Measurements from ENCODE around the gene SNED1.

Gene SNED1

GRCh38 chr2:240960309-240960970 is 38.0 kb upstream of the SNED1 start:
- DNase-seq, result no peak

- no peak for DNase-seq
Measured at GRCh38 chr2:240960971-240961876, 37.2 kb upstream of the SNED1 start.

- no peak for DNase-seq
Measured at GRCh38 chr2:240961910-240962299, 36.5 kb upstream of the SNED1 start.

- DNase-seq, result no peak
Measured at GRCh38 chr2:240962300-240963064, 35.9 kb upstream of the SNED1 start.

GRCh38 chr2:240963065-240963867 is 35.2 kb upstream of the SNED1 start:
- DNase-seq, result no peak

GRCh38 chr2:240963868-240964703 is 34.3 kb upstream of the SNED1 start:
- no peak for DNase-seq

GRCh38 chr2:240964704-240965295 is 33.6 kb upstream of the SNED1 start:
- DNase-seq, result no peak

- DNase-seq, result no peak
Measured at GRCh38 chr2:240965296-240965904, 33.0 kb upstream of the SNED1 start.

- DNase-seq, result no peak
Measured at GRCh38 chr2:240965905-240966456, 32.4 kb upstream of the SNED1 start.

- DNase-seq, result no peak
Measured at GRCh38 chr2:240966457-240966905, 31.9 kb upstream of the SNED1 start.

GRCh38 chr2:240966906-240967680 is 31.3 kb upstream of the SNED1 start:
- no peak for DNase-seq

- no peak for DNase-seq
Measured at GRCh38 chr2:240967681-240968621, 30.5 kb upstream of the SNED1 start.

GRCh38 chr2:240968731-240969624 is 29.4 kb upstream of the SNED1 start:
- DNase-seq, result no peak

GRCh38 chr2:240970104-240970503 is 28.3 kb upstream of the SNED1 start:
- DNase-seq, result no peak

- no peak for DNase-seq
Measured at GRCh38 chr2:240970816-240971215, 27.6 kb upstream of the SNED1 start.

- DNase-seq, result no peak
Measured at GRCh38 chr2:240972201-240972600, 26.2 kb upstream of the SNED1 start.
